ENCODE results near the gene GPR62. TPM values are rescaled to one million over a fixed set of nuclear protein-coding genes. Genes with fewer than 3 reads are reported as not detected.

Gene GPR62
- total and polyA plus RNA-seq, 2 of the 8 experiments (the other 6 are each of a cell fraction or from before 2014, with no cell fraction given) = 0.22 to 0.29 TPM

DNA sequence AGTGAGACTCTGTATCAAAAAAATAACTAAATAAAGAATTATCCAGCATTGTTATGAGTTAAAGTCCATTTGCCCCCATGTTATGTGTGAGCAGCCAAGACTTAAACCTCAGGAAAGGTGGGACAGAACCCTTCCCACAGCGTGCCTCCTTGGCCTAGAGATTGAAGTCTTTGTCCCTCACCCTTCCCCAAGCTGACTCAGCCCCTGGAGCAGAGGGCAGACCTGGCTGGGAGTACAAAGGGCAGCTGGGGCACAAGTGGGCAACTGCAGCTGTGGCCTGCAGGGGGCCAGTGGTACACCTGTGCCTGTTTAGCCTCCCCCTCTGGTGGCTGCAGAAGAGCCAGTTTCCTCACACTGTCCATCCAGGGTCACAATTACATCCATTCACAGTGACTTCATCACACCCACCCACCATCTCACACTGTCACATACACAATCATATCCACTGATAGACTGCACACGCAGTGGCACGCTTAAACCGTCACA is 27.2 kb downstream of the GPR62 start (continued):
- TF ChIP-seq, protein P1, sequence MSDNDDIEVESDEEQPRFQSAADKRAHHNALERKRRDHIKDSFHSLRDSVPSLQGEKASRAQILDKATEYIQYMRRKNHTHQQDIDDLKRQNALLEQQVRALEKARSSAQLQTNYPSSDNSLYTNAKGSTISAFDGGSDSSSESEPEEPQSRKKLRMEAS (IDR thresholded peaks at IDR 0.05) = peak; percentile 52; the same call in 1 of the 2 replicates
- TF ChIP-seq SIN3A (conservative IDR thresholded peaks at IDR 0.05 in 1 of 2, IDR thresholded peaks at IDR 0.05 in 1 of 2; ENCODE audit: low read depth in 1 of 2, low read length in 2 of 2) = peak in 1 of 2 experiments; percentile 80; a peak in 2 of 4 replicates
- peak; percentile 69 for TF ChIP-seq CTBP2 (IDR thresholded peaks at IDR 0.05; ENCODE audit: borderline replicate concordance, insufficient read depth, insufficient read length, low read length)
- no peak for TF ChIP-seq EP300 (IDR thresholded peaks at IDR 0.05; ENCODE audit: borderline replicate concordance in 1 of 2, low read depth in 2 of 2, low read length in 2 of 2)
- TF ChIP-seq PHF8 (conservative IDR thresholded peaks at IDR 0.05; ENCODE audit: low read depth, low read length) = no peak
- no peak for TF ChIP-seq CEBPB (IDR thresholded peaks at IDR 0.05; ENCODE audit: low read depth, low read length)
- TF ChIP-seq TBP (IDR thresholded peaks at IDR 0.05; ENCODE audit: low read depth, low read length) = no peak
- no peak for TF ChIP-seq RFX5 (IDR thresholded peaks at IDR 0.05; ENCODE audit: borderline replicate concordance, low read depth, low read length)
- no peak for TF ChIP-seq CBX5 (IDR thresholded peaks at IDR 0.05; ENCODE audit: low read depth, low read length)
- TF ChIP-seq, protein P2, sequence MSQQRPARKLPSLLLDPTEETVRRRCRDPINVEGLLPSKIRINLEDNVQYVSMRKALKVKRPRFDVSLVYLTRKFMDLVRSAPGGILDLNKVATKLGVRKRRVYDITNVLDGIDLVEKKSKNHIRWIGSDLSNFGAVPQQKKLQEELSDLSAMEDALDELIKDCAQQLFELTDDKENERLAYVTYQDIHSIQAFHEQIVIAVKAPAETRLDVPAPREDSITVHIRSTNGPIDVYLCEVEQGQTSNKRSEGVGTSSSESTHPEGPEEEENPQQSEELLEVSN (IDR thresholded peaks at IDR 0.05) = no peak
- no peak for TF ChIP-seq POLR2A (IDR thresholded peaks at IDR 0.05; ENCODE audit: control extremely low read depth in 1 of 2, low read depth in 2 of 2, low read length in 2 of 2)
- TF ChIP-seq SAP30 (IDR thresholded peaks at IDR 0.05; ENCODE audit: insufficient read depth, insufficient replicate concordance, low read length) = peak; percentile 21
- TF ChIP-seq, protein P3, sequence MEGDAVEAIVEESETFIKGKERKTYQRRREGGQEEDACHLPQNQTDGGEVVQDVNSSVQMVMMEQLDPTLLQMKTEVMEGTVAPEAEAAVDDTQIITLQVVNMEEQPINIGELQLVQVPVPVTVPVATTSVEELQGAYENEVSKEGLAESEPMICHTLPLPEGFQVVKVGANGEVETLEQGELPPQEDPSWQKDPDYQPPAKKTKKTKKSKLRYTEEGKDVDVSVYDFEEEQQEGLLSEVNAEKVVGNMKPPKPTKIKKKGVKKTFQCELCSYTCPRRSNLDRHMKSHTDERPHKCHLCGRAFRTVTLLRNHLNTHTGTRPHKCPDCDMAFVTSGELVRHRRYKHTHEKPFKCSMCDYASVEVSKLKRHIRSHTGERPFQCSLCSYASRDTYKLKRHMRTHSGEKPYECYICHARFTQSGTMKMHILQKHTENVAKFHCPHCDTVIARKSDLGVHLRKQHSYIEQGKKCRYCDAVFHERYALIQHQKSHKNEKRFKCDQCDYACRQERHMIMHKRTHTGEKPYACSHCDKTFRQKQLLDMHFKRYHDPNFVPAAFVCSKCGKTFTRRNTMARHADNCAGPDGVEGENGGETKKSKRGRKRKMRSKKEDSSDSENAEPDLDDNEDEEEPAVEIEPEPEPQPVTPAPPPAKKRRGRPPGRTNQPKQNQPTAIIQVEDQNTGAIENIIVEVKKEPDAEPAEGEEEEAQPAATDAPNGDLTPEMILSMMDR (IDR thresholded peaks at IDR 0.05; ENCODE audit: control extremely low read depth in 1 of 3, insufficient read depth in 1 of 3, low read depth in 1 of 3, low read length in 3 of 3) = peak in 2 of 3 experiments; percentile 89 to 96; a peak in 3 of 4 replicates
- no peak for TF ChIP-seq KDM5A (IDR thresholded peaks at IDR 0.05; ENCODE audit: low read length)
- TF ChIP-seq HDAC2 (IDR thresholded peaks at IDR 0.05; ENCODE audit: borderline replicate concordance in 1 of 2, low read depth in 2 of 2, low read length in 2 of 2) = no peak
- TF ChIP-seq SIRT6 (IDR thresholded peaks at IDR 0.05; ENCODE audit: low read length) = no peak
- no peak for TF ChIP-seq SIX5 (IDR thresholded peaks at IDR 0.05; ENCODE audit: low read depth, low read length)
- TF ChIP-seq BCL11A (IDR thresholded peaks at IDR 0.05; ENCODE audit: low read depth in 2 of 2, low read length in 2 of 2) = no peak
- TF ChIP-seq TEAD4 (IDR thresholded peaks at IDR 0.05; ENCODE audit: low read depth, low read length) = 0 out of 2 replicates have a peak, but pooled peaks have one; percentile 12
- no peak for TF ChIP-seq TAF1 (IDR thresholded peaks at IDR 0.05; ENCODE audit: low read depth, low read length)
- no peak for TF ChIP-seq NRF1 (IDR thresholded peaks at IDR 0.05; ENCODE audit: low read depth, low read length)

Data from H1 (cell line).